Measurements from ENCODE around the gene EFNA2.
"Not testable (repeated sequence)": the region's sequence is repeated elsewhere in the genome, so short reads cannot be mapped to it uniquely, and the experiment has no call there.

Gene EFNA2

DNA sequence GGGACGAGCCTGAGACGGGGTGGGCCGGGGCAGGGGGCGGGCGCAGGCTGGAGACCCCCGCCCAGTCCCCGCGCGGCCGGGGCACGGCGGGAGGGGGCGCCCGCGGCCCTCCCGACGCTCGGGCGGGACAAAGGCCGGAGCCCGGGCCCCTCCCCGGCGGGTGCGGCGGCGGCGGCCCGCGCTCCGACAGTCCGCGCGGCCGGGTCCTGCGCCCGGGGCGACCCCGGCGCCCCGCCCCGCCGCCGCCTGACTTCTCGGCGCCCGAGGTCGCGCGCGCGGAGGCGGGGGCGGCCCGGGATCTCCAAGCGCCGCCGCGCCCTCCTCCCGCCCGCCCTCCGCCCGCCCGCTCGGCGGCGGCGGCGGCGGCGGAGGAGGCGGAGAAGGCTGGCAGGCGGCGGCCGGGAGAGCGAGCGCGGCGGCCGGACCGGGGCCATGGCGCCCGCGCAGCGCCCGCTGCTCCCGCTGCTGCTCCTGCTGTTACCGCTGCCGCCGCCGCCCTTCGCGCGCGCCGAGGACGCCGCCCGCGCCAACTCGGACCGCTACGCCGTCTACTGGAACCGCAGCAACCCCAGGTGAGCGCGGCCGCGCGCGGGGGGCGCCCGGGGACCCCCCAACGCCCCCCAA lies at the start of gene EFNA2:
Gene EFNA2, plus strand, starts transcription at position 137 of the 624 bp plus-strand sequence. Its CDS starts 296 bp downstream, at position 433.
- DNase-seq (ENCODE audit: low read depth in 3 of 3, low spot score in 1 of 3), result no peak

GRCh38 chr19:1236576-1236975 lies 49.1 kb upstream of the EFNA2 start:
- DNase-seq (ENCODE audit: low read depth in 3 of 3, low spot score in 1 of 3), result no peak

DNA sequence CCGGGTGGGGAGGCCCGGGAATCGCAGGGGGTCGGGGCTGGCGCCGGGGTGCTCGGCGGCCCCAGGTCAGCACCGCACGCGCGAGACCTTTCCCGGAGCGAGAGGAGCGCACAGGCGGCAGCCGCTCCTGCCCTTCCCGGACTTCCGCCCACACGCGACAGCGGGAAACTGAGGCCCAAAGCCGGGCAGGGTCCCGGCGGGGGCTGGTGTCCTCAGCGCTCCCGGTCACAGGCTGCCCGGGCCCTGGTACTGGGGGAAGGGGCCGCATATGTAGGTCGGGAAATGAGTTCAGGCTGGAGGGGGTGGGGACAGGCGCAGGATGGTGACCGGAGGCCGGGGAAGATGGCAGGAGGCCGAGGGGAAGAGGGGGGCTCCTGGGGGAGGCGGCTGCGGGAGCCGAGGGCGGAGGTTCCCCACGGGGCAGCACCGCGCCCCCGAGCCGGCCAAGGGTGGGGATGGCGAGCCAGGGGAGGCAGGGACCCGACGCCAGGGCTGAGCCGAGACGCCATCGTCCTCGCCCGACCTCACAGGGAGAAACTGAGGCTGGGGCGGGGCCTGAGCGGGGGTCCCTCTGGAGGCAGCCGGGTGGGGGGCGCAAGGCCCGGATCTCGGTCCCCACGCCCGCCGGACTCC lies 48.5 kb upstream of the EFNA2 start:
- no peak for DNase-seq (ENCODE audit: low read depth in 3 of 3, low spot score in 1 of 3)

DNA sequence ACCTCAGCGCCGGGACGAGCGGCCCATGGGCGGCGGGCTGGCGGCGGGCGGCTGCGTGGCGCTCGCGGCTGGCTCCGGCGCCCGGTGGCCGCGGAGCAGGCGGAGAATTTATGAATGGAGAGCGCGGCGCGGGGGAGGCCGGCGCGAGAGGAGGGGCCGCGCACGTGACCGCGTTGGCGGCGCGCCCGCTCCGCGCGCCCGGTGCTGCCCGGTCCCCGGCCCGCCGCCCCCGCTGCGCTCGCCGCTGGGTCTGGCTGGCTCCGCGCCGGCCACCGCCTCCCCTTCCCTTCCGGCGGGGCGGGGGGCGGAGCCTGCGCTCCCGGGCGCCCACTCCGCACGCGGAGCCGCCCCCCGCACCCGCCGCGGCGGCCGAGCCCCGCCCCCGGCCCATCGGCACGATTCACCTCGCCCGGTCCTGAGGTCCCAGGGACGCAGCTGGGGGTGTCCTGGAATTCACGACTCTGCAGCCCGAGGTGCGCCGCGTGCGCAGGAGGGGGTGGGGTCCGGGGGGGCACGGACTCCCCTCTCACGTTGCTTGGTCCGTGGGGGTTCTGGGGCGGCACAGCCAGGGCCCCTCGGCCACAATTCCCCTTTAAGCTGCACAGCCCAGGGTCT lies 47.8 kb upstream of the EFNA2 start, which contains the start of gene CBARP:
Gene CBARP, minus strand, starts transcription at position 252 of the 615 bp plus-strand sequence. CDS start 1,905 bp downstream, outside the sequence.
- DNase-seq (ENCODE audit: low read depth in 3 of 3, low spot score in 1 of 3), result no peak

GRCh38 chr19:1238369-1239303 lies 47.0 kb upstream of the EFNA2 start:
- no peak for DNase-seq (ENCODE audit: low read depth in 3 of 3, low spot score in 1 of 3)

- DNase-seq (ENCODE audit: low read depth in 3 of 3, low spot score in 1 of 3), result no peak
Measured at GRCh38 chr19:1239420-1239795, 46.3 kb upstream of the EFNA2 start.

- peak; percentile 77 to 91 (median 91) for DNase-seq (ENCODE audit: low read depth in 3 of 3, low spot score in 1 of 3)
Measured at GRCh38 chr19:1239796-1240737, 45.6 kb upstream of the EFNA2 start.

DNA sequence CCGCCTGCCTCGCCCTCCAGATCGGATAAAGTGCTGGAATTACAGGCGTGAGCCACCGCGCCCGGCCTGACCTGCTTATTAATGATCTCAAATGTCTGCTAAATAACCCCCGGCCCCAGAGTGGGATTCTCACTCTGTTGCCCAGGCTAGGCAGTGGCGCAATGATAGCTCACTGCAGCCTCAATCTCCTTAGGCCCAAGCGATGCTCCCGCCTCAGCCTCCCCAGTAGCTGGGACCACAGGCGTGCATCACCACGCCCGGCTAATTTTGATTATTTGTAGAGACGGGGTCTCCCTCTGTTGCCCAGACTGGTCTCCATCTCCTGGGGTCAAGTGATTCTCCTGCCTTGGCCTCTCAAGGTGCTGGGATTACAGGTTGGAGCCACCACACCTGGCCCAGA lies 44.7 kb upstream of the EFNA2 start:
- no peak for DNase-seq (ENCODE audit: low read depth in 3 of 3, low spot score in 1 of 3)

DNA sequence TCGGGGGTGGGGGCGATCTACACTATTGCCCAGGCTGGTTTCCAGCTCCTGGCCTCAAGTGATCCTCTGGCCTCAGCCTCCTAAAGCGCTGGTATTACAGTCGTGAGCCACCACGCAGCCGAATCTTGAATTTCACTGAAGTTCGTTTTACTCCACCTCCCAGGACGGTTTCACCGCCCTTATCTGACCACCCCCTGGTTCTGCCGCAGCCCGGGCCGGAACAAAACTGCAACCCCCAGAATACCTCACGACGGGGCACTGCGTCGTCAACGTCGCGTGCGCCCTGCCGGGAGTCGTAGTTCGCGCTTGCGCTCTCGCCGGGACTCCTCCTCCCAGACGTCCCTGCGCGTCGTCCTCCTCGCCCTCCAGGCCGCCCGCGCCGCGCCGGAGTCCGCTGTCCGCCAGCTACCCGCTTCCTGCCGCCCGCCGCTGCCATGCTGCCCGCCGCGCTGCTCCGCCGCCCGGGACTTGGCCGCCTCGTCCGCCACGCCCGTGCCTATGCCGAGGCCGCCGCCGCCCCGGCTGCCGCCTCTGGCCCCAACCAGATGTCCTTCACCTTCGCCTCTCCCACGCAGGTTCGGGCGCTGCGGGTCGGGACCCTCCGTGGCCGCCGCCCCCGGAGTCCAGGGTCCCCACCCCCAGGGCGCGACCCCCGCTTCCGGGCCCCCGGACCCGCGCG lies 44.1 kb upstream of the EFNA2 start, which contains the start of gene ATP5F1D:
Gene ATP5F1D, plus strand, starts transcription at position 335 of the 679 bp plus-strand sequence. Its CDS starts 100 bp downstream, at position 435.
- DNase-seq (ENCODE audit: low read depth in 3 of 3, low spot score in 1 of 3), result peak; percentile 72 to 90 (median 83)

GRCh38 chr19:1243768-1244692 lies 41.6 kb upstream of the EFNA2 start:
- DNase-seq (ENCODE audit: low read depth in 3 of 3, low spot score in 1 of 3), result peak; percentile 71 to 78 (median 77)

GRCh38 chr19:1244693-1245451 lies 40.8 kb upstream of the EFNA2 start:
- DNase-seq (ENCODE audit: low read depth in 3 of 3, low spot score in 1 of 3), result no peak

DNA sequence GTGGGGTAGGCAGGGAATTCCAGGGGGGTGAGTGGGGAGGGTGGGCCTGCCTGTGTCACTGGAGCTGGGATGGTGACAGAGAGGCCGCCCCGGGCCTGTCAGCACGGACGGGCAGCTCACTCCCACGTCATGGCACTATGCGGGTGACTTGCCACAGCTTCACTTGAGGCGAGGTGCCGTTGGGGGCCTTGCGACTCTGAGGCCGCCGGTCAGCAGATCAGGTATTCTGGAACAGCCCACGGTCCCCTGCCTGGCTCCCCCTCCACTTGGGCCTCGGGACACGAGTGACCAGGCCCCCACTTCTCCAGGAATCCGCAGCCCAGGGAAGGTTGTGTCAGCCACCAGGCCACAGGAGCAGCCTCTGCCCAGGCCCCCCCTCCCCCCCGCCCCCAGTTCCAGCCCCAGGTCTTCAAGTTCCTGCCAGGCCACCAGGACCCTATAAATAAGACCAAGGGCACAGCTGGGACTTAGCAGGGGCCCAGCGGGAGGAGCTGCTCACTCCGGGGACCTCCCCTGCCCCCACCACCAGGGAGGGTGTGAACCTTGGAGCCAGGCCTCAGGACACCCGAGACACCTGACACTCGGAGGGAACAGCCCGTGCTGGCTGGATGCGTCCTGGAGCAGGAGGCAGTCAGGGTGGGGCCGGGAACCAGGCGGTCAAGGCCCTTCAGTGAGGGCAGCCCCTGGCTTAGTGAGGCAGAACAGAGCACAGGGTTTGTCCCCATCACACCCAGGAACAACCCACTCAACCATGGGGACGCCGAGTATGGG lies 40.0 kb upstream of the EFNA2 start:
- no peak for DNase-seq (ENCODE audit: low read depth in 3 of 3, low spot score in 1 of 3)

GRCh38 chr19:1246265-1247087 lies 39.2 kb upstream of the EFNA2 start:
- DNase-seq (ENCODE audit: low read depth in 3 of 3, low spot score in 1 of 3), result not testable (repeated sequence)

DNA sequence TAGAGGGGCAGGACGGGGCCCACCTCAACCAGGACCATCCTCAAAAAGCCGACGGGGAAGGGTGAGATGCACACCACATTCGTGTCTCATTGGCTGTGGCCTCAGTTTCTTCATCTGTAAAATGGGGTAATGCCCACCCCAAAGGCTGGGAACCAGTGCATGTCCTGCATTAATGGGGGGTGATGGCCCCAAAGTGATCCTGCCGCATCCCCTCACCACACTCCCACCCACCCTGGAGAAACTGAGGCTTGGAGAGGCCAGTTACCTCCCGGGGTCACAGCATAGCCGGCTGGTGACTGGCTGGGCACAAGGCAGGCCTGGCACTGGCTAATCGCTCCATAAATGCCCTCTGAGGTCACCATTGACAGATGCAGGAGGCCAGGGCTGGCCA lies 37.9 kb upstream of the EFNA2 start:
- DNase-seq (ENCODE audit: low read depth in 3 of 3, low spot score in 1 of 3), result no peak

GRCh38 chr19:1248139-1248785 lies 37.4 kb upstream of the EFNA2 start, which contains the start of gene MIDN:
Gene MIDN (plus strand): TSS chr19:1248583. CDS start chr19:1250297, 1,714 bp downstream.
- DNase-seq (ENCODE audit: low read depth in 3 of 3, low spot score in 1 of 3), result no peak

Data from stimulated activated CD4-positive, alpha-beta T cell treated with anti-CD3 and anti-CD28 coated beads, TNF-alpha, amount 100 ng/mL, for 1 hour (primary cell).